Stimulated activated memory B cell treated with anti-CD40 and anti-IgM and Interleukin-4, amounts not matched to agents 10 μg/mL and 1 μg/mL and 100 μg/mL, for 72 hours (primary cell): Measurements from ENCODE around the gene TERC.

ENCODE experiments used
- ATAC-seq: fragments of 150-1000 bp; cut with Tn5 transposase; 2 replicates; pipeline ENCODE4 v1.10.0; 2021
- H3K27ac Mint-ChIP-seq: one replicate; pipeline ENCODE4 v1.8.0; 2022; ENCODE audit warnings: mild to moderate bottlenecking, mixed read lengths
- H3K27me3 Mint-ChIP-seq: one replicate; pipeline ENCODE4 v1.8.0; 2022; ENCODE audit warnings: mixed read lengths
- H3K36me3 Mint-ChIP-seq: one replicate; pipeline ENCODE4 v1.8.0; 2022; ENCODE audit warnings: mixed read lengths
- H3K4me1 Mint-ChIP-seq: one replicate; pipeline ENCODE4 v1.8.0; 2022; ENCODE audit warnings: mixed read lengths
- H3K4me3 Mint-ChIP-seq: one replicate; pipeline ENCODE4 v1.8.0; 2022; ENCODE audit warnings: mild to moderate bottlenecking, moderate library complexity, mixed read lengths
- H3K9me3 Mint-ChIP-seq: one replicate; pipeline ENCODE4 v1.8.0; 2022; ENCODE audit warnings: mixed read lengths

TERC gene

DNA sequence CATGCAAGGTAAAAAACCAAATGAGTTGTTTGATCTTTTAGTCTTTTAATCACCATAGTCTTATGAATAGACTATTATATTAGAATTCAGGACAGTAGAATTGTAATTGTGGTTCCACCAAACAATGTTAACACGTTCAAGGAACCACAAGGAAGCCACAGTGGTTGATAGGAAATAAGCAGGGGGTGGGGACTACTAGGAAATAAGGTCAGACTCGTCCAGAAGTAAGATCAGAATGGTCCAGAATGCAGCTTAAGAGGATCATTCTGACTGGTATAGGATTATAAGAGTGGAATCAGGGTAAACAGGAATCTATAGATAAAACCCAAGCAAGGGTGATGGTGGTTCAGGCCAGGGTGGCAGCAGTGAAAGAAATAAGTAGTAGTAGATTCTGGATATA lies 15.9 kb upstream of the TERC start:
- Mint-ChIP-seq H3K4me3 (no peak overlapping the region), H3K27ac (no peak overlapping the region), H3K36me3 (peaks cover 55% of the 10 kb centered on the region), H3K4me1 (peaks cover 16% of the 10 kb centered on the region), H3K27me3 (no peaks in the 10 kb centered on the region), H3K9me3 (no peaks in the 10 kb centered on the region)
- ATAC-seq: no peak

DNA sequence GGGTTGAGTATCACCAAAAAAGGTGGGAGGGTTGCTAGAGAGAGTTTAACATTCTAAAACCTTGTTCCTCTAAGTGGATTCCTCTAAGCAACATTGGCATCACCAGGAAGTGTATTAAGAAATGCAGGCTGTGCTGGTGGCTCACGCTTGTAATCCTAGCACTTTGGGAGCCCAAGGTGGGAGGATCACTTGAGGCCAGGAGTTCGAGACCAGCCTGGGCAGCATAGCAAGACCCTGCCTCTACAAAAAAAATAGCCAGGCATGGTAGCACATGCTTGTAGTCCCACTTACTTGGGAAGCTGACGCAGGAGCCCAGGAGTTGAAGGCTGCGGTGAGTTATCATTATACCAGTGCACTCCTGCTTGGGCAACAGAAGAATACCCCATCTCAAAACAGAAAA lies 13.0 kb upstream of the TERC start:
- no peak for ATAC-seq
- Mint-ChIP-seq H3K36me3 (peaks cover 59% of the 10 kb centered on the region), H3K27ac (no peak overlapping the region), H3K4me3 (no peak overlapping the region), H3K4me1 (peaks cover 39% of the 10 kb centered on the region), H3K27me3 (no peaks in the 10 kb centered on the region), H3K9me3 (no peaks in the 10 kb centered on the region)

DNA sequence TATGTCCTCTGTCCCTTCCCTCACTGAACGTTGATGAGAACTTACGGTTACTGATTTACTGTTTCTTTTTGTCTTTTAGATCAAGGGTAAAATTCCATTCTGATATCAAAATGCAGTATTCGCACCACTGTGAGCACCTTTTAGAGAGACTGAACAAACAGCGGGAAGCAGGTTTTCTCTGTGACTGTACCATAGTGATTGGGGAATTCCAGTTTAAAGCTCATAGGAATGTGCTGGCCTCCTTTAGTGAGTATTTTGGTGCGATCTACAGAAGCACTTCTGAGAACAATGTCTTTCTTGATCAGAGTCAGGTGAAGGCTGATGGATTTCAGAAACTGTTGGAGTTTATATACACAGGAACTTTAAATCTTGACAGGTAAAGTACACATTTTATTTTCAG lies 9.3 kb upstream of the TERC start:
- H3K4me1 Mint-ChIP-seq: peaks cover 39% of the 10 kb centered on the region

DNA sequence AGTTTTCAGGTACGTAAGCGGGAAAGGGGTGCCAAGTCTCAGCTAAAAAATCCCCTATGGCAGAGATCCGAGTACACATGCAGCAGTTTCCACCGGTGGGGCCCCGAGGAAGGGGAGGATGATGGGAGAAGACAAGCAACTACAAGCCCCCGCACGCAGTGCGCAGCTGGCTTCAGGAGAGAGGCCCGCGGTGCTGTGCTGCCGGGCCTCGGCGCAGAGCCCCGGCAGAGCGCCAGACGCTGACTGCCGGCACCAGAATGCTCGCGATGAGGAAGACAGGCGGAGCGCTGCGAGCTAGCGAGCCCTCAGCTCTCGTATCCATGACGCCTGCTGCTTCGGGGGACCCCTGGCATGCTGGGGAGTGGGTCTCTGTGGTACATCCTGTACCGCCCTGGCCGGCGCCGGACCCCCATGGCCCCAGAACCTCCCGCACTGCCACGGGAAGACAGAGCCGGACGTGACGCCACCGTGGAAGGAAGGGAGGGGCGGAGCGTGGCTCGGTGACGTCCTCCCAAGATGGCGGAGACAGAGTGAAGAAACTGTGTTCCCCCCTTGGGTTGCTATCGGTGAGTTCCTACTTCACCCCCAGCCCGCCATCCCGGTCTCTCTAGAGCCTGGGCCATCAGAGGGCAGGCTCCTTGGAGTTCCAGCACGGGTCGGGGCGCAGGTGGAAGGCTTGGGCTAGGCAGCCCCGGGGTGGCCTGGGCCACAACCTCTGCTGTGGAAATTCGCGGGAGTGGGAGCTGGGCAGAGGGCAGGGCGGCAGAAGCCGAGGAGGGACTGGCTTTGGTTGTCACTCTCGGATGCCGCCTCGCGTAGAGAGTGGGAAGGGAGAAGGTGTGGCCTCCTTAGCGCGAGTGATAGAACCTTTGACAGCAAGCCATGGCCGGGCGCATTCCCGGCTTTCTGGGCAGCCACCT lies 8.3 kb upstream of the TERC start, which contains the start of gene MYNN:
MYNN (plus strand) TSS at position 500 of the 920 bp plus-strand sequence. CDS start 900 bp downstream, outside the sequence.
- peak; percentile 94 for ATAC-seq
- H3K36me3 Mint-ChIP-seq: peaks cover 28% of the 10 kb centered on the region
- no peaks in the 10 kb centered on the region for H3K27me3 Mint-ChIP-seq
- H3K27ac Mint-ChIP-seq: peak within 1 kb of the TSS; percentile 98
- H3K4me1 Mint-ChIP-seq: peaks cover 39% of the 10 kb centered on the region
- H3K4me3 Mint-ChIP-seq: peak within 1 kb of the TSS; percentile 98
- H3K9me3 Mint-ChIP-seq: no peaks in the 10 kb centered on the region

More for the DNA sequence above, 9.3 kb upstream of the TERC start:
- H3K27me3 Mint-ChIP-seq: no peaks in the 10 kb centered on the region
- peaks cover 35% of the 10 kb centered on the region for H3K36me3 Mint-ChIP-seq
- ATAC-seq: no peak
- H3K27ac Mint-ChIP-seq: peak overlapping the region; percentile 98
- no peaks in the 10 kb centered on the region for H3K9me3 Mint-ChIP-seq
- H3K4me3 Mint-ChIP-seq: peak overlapping the region; percentile 98

DNA sequence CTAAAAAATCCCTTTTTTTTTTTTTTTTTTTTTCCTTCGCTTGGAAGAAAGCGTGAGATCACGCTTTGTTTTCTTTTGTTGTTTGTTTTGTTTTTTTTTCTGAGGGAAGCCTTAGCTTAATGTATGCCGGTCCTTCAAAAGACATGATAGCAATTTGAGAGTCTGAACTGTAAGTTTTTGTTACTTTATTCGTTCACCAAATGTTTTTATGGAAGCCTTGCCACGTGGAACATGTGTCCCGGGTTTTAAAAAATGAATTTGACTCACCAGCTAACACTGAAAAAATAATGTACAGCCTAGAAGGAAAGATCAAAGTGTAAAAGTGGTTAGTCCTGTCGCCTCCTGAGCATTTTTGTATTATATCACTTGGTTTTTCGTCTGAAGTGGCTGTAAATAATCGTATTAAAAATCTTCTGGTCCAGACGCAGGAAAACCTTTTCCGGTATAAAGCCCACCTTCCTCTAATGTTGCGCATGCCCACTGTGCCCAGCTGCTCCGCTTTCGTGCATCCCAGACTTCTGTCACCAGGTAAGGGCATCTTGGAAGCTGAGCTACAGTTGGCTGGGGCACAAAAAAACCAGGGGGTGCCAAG lies 7.5 kb upstream of the TERC start:
- no peaks in the 10 kb centered on the region for H3K27me3 Mint-ChIP-seq
- H3K27ac Mint-ChIP-seq: peak overlapping the region; percentile 98
- peak overlapping the region; percentile 98 for H3K4me3 Mint-ChIP-seq
- H3K36me3 Mint-ChIP-seq: peaks cover 27% of the 10 kb centered on the region
- H3K4me1 Mint-ChIP-seq: peaks cover 39% of the 10 kb centered on the region
- ATAC-seq: peak; percentile 62
- no peaks in the 10 kb centered on the region for H3K9me3 Mint-ChIP-seq

DNA sequence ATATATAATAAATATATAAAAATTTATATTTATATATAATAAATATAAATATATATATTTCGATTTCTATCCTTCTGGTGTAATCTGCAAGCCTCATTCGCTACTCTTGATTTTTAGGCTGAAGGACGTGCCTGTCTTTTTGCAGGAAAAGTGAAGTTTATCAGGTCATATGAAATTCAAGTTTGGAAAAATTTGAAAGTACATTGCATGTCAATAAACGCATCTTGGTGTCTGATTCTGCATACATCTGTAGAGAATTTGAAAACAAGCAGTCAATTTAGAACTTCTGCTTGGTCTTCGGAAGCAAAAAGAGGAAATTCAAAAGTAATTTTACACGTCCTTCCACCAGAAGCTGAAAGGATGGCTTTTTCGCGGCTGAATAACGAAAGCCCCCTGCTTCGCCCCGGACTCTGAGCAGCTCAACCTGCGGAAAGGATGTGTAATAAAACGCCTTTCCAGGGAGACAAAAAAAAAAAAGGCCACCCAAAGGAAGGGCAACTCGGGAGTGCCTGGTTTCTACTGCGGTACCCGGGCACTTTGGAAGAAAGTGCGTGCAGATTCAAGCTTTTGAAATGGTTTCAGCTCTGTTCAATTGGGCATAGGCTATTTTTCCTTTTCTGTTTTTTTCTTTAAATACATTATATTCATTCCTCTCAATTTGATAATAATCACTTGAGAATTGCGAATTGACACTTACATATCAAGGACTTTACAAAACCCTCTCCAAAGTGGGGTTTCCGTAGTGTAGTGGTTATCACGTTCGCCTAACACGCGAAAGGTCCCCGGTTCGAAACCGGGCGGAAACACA lies 6.8 kb upstream of the TERC start:
- Mint-ChIP-seq H3K9me3 (no peaks in the 10 kb centered on the region), H3K4me1 (peaks cover 39% of the 10 kb centered on the region), H3K36me3 (peaks cover 20% of the 10 kb centered on the region), H3K27ac (peak overlapping the region; percentile 98), H3K27me3 (no peaks in the 10 kb centered on the region), H3K4me3 (peak overlapping the region; percentile 98)
- peak; percentile 32 for ATAC-seq

DNA sequence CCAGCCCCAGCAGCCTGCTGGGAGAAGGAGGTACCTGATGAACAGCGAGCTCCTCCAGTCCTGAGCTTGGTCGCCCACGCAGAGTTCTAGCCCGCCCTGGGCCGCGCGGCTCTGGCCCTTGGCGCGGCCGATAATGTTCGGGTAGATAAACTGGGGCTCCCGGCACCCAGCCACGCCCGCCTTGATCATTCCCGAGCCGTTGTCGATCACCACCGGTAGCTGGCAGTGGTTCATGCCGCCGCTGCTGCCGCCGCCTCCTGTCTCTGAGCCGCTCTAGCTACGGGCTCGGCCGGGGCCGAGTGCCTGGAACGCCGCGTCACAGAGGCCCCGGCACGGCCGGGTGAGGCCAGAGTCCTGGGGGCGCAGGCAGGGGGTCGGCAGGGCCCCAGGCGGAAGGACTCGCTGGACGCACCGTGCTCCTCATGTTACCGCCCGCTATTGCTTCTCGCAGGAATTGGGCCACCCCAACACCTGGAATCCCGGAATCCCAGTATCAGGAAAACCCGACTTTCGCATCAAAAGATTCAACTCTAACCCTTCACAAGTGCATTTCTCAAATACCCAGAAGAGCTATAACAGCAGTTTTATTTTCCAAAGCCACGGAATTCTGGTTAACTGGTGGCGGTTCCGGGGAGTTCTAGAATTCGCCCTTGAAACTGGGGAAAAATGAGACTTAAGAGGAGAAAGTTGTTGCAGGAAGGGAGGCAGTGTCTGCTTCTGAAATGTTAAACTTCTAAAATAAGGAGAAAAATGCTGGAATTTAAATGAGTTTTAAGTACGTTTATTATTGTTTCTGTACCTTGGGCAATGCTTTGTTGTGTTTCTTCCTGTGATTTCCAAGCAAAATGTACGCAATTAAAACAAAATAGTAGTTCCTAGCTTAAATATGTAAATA lies 4.7 kb upstream of the TERC start, which contains the start of gene ACTRT3:
ACTRT3 (minus strand) TSS at position 275 of the 895 bp plus-strand sequence; CDS start at position 234, 41 bp downstream.
- Mint-ChIP-seq H3K4me3 (peak within 1 kb of the TSS; percentile 77), H3K36me3 (no peaks in the 10 kb centered on the region), H3K4me1 (peaks cover 23% of the 10 kb centered on the region), H3K9me3 (peaks cover 7% of the 10 kb centered on the region), H3K27me3 (no peaks in the 10 kb centered on the region), H3K27ac (peak within 1 kb of the TSS; percentile 85)
- peak; percentile 43 for ATAC-seq

DNA sequence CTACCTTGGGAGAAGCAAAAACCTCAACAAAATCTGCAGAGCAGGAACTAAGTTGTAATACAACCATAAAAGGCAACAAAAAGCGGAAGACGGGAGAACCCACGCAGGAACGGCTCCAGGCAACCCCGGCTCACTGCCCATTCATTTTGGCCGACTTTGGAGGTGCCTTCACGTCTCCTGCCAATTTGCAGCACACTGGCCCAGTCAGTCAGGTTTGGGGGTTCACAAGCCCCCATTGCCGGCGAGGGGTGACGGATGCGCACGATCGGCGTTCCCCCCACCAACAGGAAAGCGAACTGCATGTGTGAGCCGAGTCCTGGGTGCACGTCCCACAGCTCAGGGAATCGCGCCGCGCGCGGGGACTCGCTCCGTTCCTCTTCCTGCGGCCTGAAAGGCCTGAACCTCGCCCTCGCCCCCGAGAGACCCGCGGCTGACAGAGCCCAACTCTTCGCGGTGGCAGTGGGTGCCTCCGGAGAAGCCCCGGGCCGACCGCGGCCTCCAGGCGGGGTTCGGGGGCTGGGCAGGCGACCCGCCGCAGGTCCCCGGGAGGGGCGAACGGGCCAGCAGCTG lies 463 bp downstream of the TERC start:
- Mint-ChIP-seq H3K36me3 (no peaks in the 10 kb centered on the region), H3K27ac (peak overlapping the region; percentile 96), H3K4me3 (peak overlapping the region; percentile 93), H3K9me3 (peaks cover 7% of the 10 kb centered on the region), H3K4me1 (peaks cover 7% of the 10 kb centered on the region), H3K27me3 (no peaks in the 10 kb centered on the region)
- peak; percentile 76 for ATAC-seq

DNA sequence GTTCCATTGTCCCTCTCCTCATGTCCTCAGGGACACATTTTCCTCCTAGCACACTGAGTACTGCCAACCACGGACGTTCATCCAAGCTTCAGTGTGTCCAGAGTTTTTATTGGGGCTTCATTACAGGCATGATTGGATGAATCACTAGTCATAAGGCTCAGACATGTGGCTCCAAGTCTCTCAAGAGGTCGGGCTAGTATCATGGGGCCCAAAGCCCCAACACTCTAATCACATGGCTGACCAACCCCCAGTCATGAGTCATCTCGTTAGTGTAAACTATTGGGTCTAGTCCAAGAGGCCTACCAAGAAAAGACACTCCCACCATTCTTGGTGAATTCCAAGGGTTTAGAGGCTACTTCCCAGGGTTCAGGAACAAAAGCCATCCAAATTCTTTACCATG lies 4.4 kb downstream of the TERC start:
- Mint-ChIP-seq H3K27me3 (no peaks in the 10 kb centered on the region), H3K36me3 (no peaks in the 10 kb centered on the region), H3K9me3 (no peaks in the 10 kb centered on the region), H3K27ac (no peak overlapping the region), H3K4me3 (no peak overlapping the region), H3K4me1 (peaks cover 11% of the 10 kb centered on the region)
- ATAC-seq: no peak

DNA sequence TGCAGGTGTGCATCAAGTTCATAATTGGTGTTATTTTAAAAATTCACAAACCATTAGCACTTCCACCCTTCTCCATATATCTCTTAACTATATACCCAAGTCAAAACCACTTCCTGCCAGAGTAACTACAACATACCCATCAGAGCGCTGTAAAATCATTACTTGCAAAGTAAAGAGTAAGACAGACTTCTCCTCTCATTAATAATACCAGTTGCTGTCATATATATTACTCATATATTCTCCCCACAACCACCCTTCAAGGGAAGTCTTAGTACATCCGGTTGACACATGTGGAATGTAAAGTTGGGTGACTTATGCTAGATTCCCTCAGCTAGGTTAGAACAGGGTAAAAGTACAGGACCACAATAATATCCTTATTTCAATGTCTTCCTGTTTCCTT lies 5.6 kb downstream of the TERC start:
- peak; percentile 37 for ATAC-seq
- Mint-ChIP-seq H3K27ac (no peak overlapping the region), H3K27me3 (no peaks in the 10 kb centered on the region), H3K4me3 (no peak overlapping the region), H3K4me1 (peaks cover 11% of the 10 kb centered on the region), H3K36me3 (no peaks in the 10 kb centered on the region), H3K9me3 (no peaks in the 10 kb centered on the region)

DNA sequence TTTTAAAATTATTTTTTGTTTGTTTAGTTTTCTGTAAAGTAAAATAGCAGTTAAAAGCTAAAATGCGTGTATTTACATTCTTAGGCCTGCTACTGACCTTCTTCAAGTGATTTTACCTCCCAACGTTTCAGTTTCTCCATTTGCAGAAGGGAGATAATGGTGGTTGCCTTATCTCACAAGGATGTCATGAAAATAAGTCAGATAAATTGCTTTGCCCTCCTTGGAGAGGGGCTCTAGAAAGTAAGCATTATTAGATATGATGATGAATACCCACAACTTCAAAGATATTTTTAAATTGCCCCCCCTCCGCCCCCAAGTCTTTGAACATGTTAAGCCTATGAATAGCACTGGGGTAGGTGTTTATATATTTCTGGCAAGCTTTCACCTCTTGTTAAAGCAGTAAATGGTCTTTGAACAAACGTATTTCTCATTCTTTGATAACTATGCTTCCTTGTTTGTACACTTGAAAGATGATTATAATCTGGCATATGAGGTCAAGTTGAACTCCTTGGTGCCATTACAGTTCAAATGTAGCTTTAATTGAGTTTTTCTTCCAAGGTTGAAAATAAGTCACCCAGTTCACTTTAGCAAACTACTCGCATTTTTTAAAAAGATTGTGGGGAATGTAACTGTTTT lies 6.4 kb downstream of the TERC start:
- ATAC-seq: no peak
- Mint-ChIP-seq H3K9me3 (no peaks in the 10 kb centered on the region), H3K27me3 (no peaks in the 10 kb centered on the region), H3K36me3 (no peaks in the 10 kb centered on the region), H3K4me1 (peaks cover 11% of the 10 kb centered on the region), H3K4me3 (no peak overlapping the region), H3K27ac (no peak overlapping the region)

DNA sequence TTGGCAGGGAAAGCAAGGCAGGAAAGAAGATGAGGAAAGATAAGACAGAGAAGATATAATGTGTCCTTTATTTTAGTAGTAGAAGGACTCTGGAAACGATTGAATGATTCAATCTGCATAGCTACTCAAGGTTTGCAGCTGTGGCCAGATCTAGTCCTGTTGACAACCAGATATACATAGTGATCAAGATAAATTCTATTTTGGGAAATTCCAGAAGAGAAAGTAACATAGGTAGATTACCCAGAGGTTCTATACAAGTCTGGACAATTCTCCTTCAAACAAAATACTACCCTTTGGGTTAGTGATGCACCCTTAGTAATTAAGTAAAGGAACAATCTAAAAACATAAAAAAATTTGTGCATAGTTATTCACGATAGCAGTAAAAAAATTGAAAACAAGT lies 9.4 kb downstream of the TERC start:
- Mint-ChIP-seq H3K4me3 (no peak overlapping the region), H3K4me1 (peaks cover 7% of the 10 kb centered on the region), H3K27ac (no peak overlapping the region), H3K27me3 (peaks cover 1% of the 10 kb centered on the region), H3K36me3 (no peaks in the 10 kb centered on the region), H3K9me3 (no peaks in the 10 kb centered on the region)
- no peak for ATAC-seq

DNA sequence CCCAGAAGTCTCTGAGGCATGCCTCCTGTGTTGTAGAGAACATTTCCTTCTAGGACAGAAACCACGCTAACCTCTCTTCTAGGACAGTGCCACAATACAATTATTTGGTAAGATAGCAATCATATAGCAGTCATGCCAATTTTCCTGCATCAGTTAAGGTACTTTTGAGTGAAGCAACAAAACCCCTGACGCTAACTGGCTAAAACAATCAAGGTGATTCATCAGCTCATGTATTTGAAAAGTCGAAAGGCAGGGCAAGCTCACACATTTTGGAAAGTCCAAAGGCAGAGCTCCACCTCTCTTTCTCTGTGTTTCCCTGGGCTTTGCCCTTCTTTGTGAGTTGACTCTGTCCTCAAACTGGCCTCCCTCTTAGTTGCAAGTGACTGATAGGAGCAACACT lies 10.1 kb downstream of the TERC start:
- Mint-ChIP-seq H3K27ac (no peak overlapping the region), H3K4me3 (no peak overlapping the region), H3K27me3 (peaks cover 9% of the 10 kb centered on the region), H3K36me3 (no peaks in the 10 kb centered on the region), H3K9me3 (no peaks in the 10 kb centered on the region), H3K4me1 (peaks cover 7% of the 10 kb centered on the region)
- no peak for ATAC-seq

DNA sequence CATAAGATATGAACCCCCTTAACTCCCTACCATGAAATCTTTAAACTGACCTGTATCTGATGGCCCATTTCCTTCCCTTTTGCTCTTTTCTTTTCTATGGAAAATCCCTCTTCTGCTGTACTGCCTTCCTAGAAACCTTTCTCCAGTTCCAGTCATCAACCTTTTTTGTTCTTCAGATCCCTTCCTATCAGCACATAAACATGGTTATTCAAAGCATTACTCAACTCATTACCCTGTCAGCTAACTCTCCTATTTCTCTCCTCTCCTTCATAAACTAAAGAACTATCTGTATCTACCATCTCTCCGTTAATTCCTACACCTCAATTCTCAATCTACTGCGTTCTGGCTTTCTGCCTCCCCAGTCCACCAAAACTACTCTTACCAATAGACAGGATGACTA lies 13.0 kb downstream of the TERC start:
- Mint-ChIP-seq H3K27ac (no peak overlapping the region), H3K36me3 (no peaks in the 10 kb centered on the region), H3K9me3 (no peaks in the 10 kb centered on the region), H3K4me3 (no peak overlapping the region), H3K27me3 (peaks cover 31% of the 10 kb centered on the region), H3K4me1 (no peaks in the 10 kb centered on the region)
- no peak for ATAC-seq
